OCI-LY7 (cell line): ENCODE data around the gene MVB12B.

Experiments used
- CTCF ChIP-seq: fragments of 200-600 bp; sonication (generic); conservative IDR thresholded peaks from 2 replicates; pipeline ENCODE4 v1.5.1; 2014; ENCODE audit warnings: mild to moderate bottlenecking, antibody characterized with exemption, low read length, moderate library complexity, mixed read lengths
- EZH2phosphoT487 ChIP-seq: fragments of 200-600 bp; sonication (generic); IDR thresholded peaks from 2 replicates; pipeline ENCODE4 v1.6.1; 2018; ENCODE audit warnings: low read depth, borderline replicate concordance, mild to moderate bottlenecking, mixed run types, antibody characterized with exemption, low read length, moderate library complexity, mixed read lengths

GRCh38 chr9:126375386-126375785 lies 48.8 kb downstream of the MVB12B start:
- TF ChIP-seq CTCF (no peak), EZH2phosphoT487 (no peak)
